ENCODE data around the gene NDUFAF4. TPM values are rescaled to one million over a fixed set of nuclear protein-coding genes. Genes with fewer than 3 reads are reported as not detected.
A peak's percentile ranks its signal among the peaks of the same experiment; 100 is the strongest.

Gene NDUFAF4
- total RNA-seq, 1 donor: 19.3 TPM

GRCh38 chr6:96923400-96923799 is 25.7 kb upstream of the NDUFAF4 start:
- no peak overlapping the region for H3K4me3 ChIP-seq (ENCODE audit: low read depth, low read length)
- TF ChIP-seq CTCF (IDR thresholded peaks at IDR 0.05; ENCODE audit: insufficient read depth, low read length): no peak
- no peak for DNase-seq (ENCODE audit: low read depth)

- DNase-seq (ENCODE audit: low read depth): no peak
- no peak for TF ChIP-seq CTCF (IDR thresholded peaks at IDR 0.05; ENCODE audit: insufficient read depth, low read length)
- H3K4me3 ChIP-seq (ENCODE audit: low read depth, low read length): no peak overlapping the region
Measured at GRCh38 chr6:96917098-96917497, 19.4 kb upstream of the NDUFAF4 start.

- H3K4me3 ChIP-seq (ENCODE audit: low read depth, low read length): no peak overlapping the region
- no peak for DNase-seq (ENCODE audit: low read depth)
- no peak for TF ChIP-seq CTCF (IDR thresholded peaks at IDR 0.05; ENCODE audit: insufficient read depth, low read length)
Measured at GRCh38 chr6:96913621-96914020, 15.9 kb upstream of the NDUFAF4 start.

GRCh38 chr6:96911751-96912150 is 14.1 kb upstream of the NDUFAF4 start:
- no peak for DNase-seq (ENCODE audit: low read depth)
- TF ChIP-seq CTCF (IDR thresholded peaks at IDR 0.05; ENCODE audit: insufficient read depth, low read length): no peak
- no peak overlapping the region for H3K4me3 ChIP-seq (ENCODE audit: low read depth, low read length)

GRCh38 chr6:96911171-96911570 is 13.5 kb upstream of the NDUFAF4 start:
- no peak overlapping the region for H3K4me3 ChIP-seq (ENCODE audit: low read depth, low read length)
- no peak for TF ChIP-seq CTCF (IDR thresholded peaks at IDR 0.05; ENCODE audit: insufficient read depth, low read length)
- DNase-seq (ENCODE audit: low read depth): no peak

GRCh38 chr6:96909811-96910210 is 12.1 kb upstream of the NDUFAF4 start:
- no peak for TF ChIP-seq CTCF (IDR thresholded peaks at IDR 0.05; ENCODE audit: insufficient read depth, low read length)
- no peak overlapping the region for H3K4me3 ChIP-seq (ENCODE audit: low read depth, low read length)
- no peak for DNase-seq (ENCODE audit: low read depth)

GRCh38 chr6:96907498-96907897 is 9.8 kb upstream of the NDUFAF4 start:
- no peak overlapping the region for H3K4me3 ChIP-seq (ENCODE audit: low read depth, low read length)
- DNase-seq (ENCODE audit: low read depth): peak; percentile 36
- TF ChIP-seq CTCF (IDR thresholded peaks at IDR 0.05; ENCODE audit: insufficient read depth, low read length): no peak

Data from fibroblast of the aortic adventitia (primary cell).